Kidney (tissue), 14 donors: ENCODE data around the gene CEACAM16. TPM values are rescaled to one million over a fixed set of nuclear protein-coding genes. Genes with fewer than 3 reads are reported as not detected.

Source experiments
- DNase-seq, 5 donors: peaks; one replicate each; pipeline ENCODE4 v3.0.0-alpha.2; 2013 to 2020
- FAIRE-seq: peaks from 2 replicates; lab custom pipeline; 2012; peaks lifted over from hg19 to GRCh38; lab: Jason Lieb, UNC
- H3K27ac ChIP-seq, 2 donors: one replicate each; pipeline ENCODE4 v1.7.0; 2013; ENCODE audit warnings: low read depth in 2 of 2, low read length in 2 of 2, inconsistent platforms in 1 of 2
- H3K27me3 ChIP-seq: one replicate; pipeline ENCODE4 v1.7.1; 2013; ENCODE audit warnings: low read length, inconsistent platforms; ENCODE audit not compliant: control insufficient read depth, insufficient read depth
- H3K36me3 ChIP-seq, 3 donors: one replicate each; pipeline versions ENCODE4 v1.7.0 to v1.7.1; 2013; ENCODE audit warnings: low read length in 3 of 3, control low read depth in 1 of 3, inconsistent platforms in 1 of 3; ENCODE audit not compliant: insufficient read depth in 3 of 3, control insufficient read depth in 2 of 3
- H3K4me1 ChIP-seq, 3 donors: one replicate each; pipeline versions ENCODE4 v1.7.0 to v1.7.1; 2013; ENCODE audit warnings: low read length in 3 of 3, inconsistent platforms in 1 of 3, low read depth in 1 of 3; ENCODE audit not compliant: control insufficient read depth in 2 of 3, insufficient read depth in 2 of 3
- H3K4me3 ChIP-seq, 3 donors: one replicate each; pipeline versions ENCODE4 v1.7.0 to v1.8.1; 2013; ENCODE audit warnings: low read length in 3 of 3, control low read depth in 1 of 3, inconsistent platforms in 1 of 3
- H3K9ac ChIP-seq, 3 donors: one replicate each; pipeline versions ENCODE4 v1.7.0 to v1.7.1; 2013; ENCODE audit warnings: low read length in 3 of 3, control low read depth in 1 of 3, inconsistent platforms in 1 of 3
- H3K9me3 ChIP-seq, 3 donors: one replicate each; pipeline versions ENCODE4 v1.7.0 to v1.7.1; 2013; ENCODE audit warnings: low read length in 3 of 3, control low read depth in 1 of 3, inconsistent platforms in 1 of 3; ENCODE audit not compliant: control insufficient read depth in 2 of 3, insufficient read depth in 1 of 3
- CTCF ChIP-seq: IDR thresholded peaks from 3 replicates; pipeline ENCODE4 v1.5.1; 2012; ENCODE audit warnings: mild to moderate bottlenecking, moderate library complexity, borderline replicate concordance; ENCODE audit not compliant: insufficient read depth; ENCODE audit errors: extremely low read depth
- intact Hi-C: fragments of 100-400 bp; cut with DNase I; formaldehyde crosslinking; loops from one replicate; pipeline ENCODE4 v1.11.1; 2022
- polyA plus RNA-seq: library from polyadenylated mRNA; stranded (reverse); fragments of 350-450 nt; fragmentation: Illumina TruSeq; extraction: RNeasy Lipid Tissue Mini Kit (QIAGEN cat#74804); gene quantifications from one replicate; pipeline ENCODE4 v1.2.3, GENCODE V29; 2014; ENCODE audit warnings: low read depth, low replicate concordance; ENCODE audit not compliant: insufficient read depth
- total RNA-seq: library from RNA; stranded (reverse); fragmentation: NEBNext Ultra II Directional; extraction: Animal tissue kit (Norgen Biotek cat#: 25700); gene quantifications from one replicate; pipeline ENCODE4 v1.2.1, GENCODE V29; 2021
- donor health status: control.
- donor health status: control.
- donor health status: control.
- donor health status: control.
- donor health status: control.
- donor health status: DM: yes; HTN: yes; CAD: no.
- donor health status: Normal renal cell carcinoma (clear cell type).

The CEACAM16 gene
- total and polyA plus RNA-seq, 2 donors from 2014 or later, result not detected

- Histone ChIP-seq H3K4me3 (no peak overlapping the region), H3K4me1 (peaks cover 0 to 25% (median 22%) of the 10 kb centered on the region in 3 donors), H3K27ac (peak overlapping the region; percentile 73 to 96), H3K27me3 (no peaks in the 10 kb centered on the region), H3K9ac (peak overlapping the region in 1 of 3 donors; percentile 51), H3K36me3 (no peaks in the 10 kb centered on the region), H3K9me3 (no peaks in the 10 kb centered on the region)
- FAIRE-seq (no peak), DNase-seq (no peak)
- TF ChIP-seq CTCF, result no peak
- intact Hi-C loops, result no loop called here
Observed at GRCh38 chr19:44744871-44745332, 46.0 kb downstream of the CEACAM16 start.

- Histone ChIP-seq H3K27ac (peak overlapping the region; percentile 73 to 96), H3K9ac (peak overlapping the region in 1 of 3 donors; percentile 51), H3K4me1 (peaks cover 0 to 28% (median 23%) of the 10 kb centered on the region in 3 donors), H3K9me3 (no peaks in the 10 kb centered on the region), H3K36me3 (no peaks in the 10 kb centered on the region), H3K4me3 (no peak overlapping the region), H3K27me3 (no peaks in the 10 kb centered on the region)
- DNase-seq (peak in 3 of 5 donors; percentile 56 to 94 (median 60)), FAIRE-seq (no peak)
- TF ChIP-seq CTCF, result no peak
- intact Hi-C loops, result no loop called here
Observed at GRCh38 chr19:44745341-44745831, 46.4 kb downstream of the CEACAM16 start.

GRCh38 chr19:44745887-44746600 is 47.1 kb downstream of the CEACAM16 start:
- peaks cover 0 to under 1% (median 0%) of the 10 kb centered on the region in 3 donors for H3K36me3 ChIP-seq
- peak overlapping the region; percentile 88 to 96 for H3K27ac ChIP-seq
- no peak overlapping the region for H3K4me3 ChIP-seq
- no peaks in the 10 kb centered on the region for H3K9me3 ChIP-seq
- peaks cover 0 to 34% (median 23%) of the 10 kb centered on the region in 3 donors for H3K4me1 ChIP-seq
- no peaks in the 10 kb centered on the region for H3K27me3 ChIP-seq
- TF ChIP-seq CTCF, result no peak
- FAIRE-seq, result no peak
- intact Hi-C loops, result no loop called here
- no peak for DNase-seq
- H3K9ac ChIP-seq, result peak overlapping the region in 1 of 3 donors; percentile 19
